ENCODE data around the gene HLA-A. TPM values are rescaled to one million over a fixed set of nuclear protein-coding genes. Genes with fewer than 3 reads are reported as not detected.

Gene HLA-A
- 456 and 579 TPM in 2 replicates for total RNA-seq

GRCh38 chr6:29942275-29943052, at the start of gene HLA-A:
TSS of gene HLA-A (plus strand) at chr6:29942532. CDS start at chr6:29942554, 22 bp downstream.

Other genes starting within 250 kb of the HLA-A start
- 2.9 and 6.7 TPM in 2 replicates for gene HLA-F, start 219.1 kb upstream of the HLA-A start, total RNA-seq
- 0.26 and 0.36 TPM in 2 replicates for gene HLA-G, start 114.7 kb upstream of the HLA-A start, total RNA-seq
- gene POLR1H, start 118.7 kb downstream of the HLA-A start, total RNA-seq = 12.6 and 16.2 TPM in 2 replicates
- gene PPP1R11, start 124.7 kb downstream of the HLA-A start, total RNA-seq = 23.8 and 25.7 TPM in 2 replicates
- 0.07 TPM in 1 of 2 replicates, not detected in the other for gene RNF39, start 133.2 kb downstream of the HLA-A start, total RNA-seq
- gene TRIM31, start 170.6 kb downstream of the HLA-A start, total RNA-seq = not detected in 2 replicates
- not detected in 2 replicates for gene TRIM40, start 193.6 kb downstream of the HLA-A start, total RNA-seq
- gene TRIM10, start 218.7 kb downstream of the HLA-A start, total RNA-seq = not detected in 2 replicates
- not detected in 2 replicates for gene TRIM15, start 221.0 kb downstream of the HLA-A start, total RNA-seq